H9 (cell line): ENCODE data around the gene RAP1GAP2. TPM values are rescaled to one million over a fixed set of nuclear protein-coding genes. Genes with fewer than 3 reads are reported as not detected.
A peak's percentile ranks its signal among the peaks of the same experiment; 100 is the strongest.

ENCODE experiments used
- DNase-seq: peaks from one replicate; pipeline ENCODE4 v3.0.0-alpha.2; 2017
- H2AFZ ChIP-seq: one replicate; pipeline ENCODE4 v1.6.1; 2013; ENCODE audit warnings: mild to moderate bottlenecking, low read length, control low read depth, moderate library complexity
- H2AK5ac ChIP-seq: 2 replicates; pipeline ENCODE4 v1.6.1; 2013; ENCODE audit warnings: low read length, control low read depth, mixed read lengths; ENCODE audit not compliant: insufficient read length
- H2BK120ac ChIP-seq: one replicate; pipeline ENCODE4 v1.6.1; 2013; ENCODE audit warnings: low read depth, mild to moderate bottlenecking, low read length, control low read depth, inconsistent platforms; ENCODE audit not compliant: poor library complexity, severe bottlenecking
- H2BK12ac ChIP-seq: 2 replicates; pipeline ENCODE4 v1.6.1; 2013; ENCODE audit warnings: low read length, control low read depth, mixed read lengths, low read depth; ENCODE audit not compliant: insufficient read length
- H2BK15ac ChIP-seq: 2 replicates; pipeline ENCODE4 v1.6.1; 2013; ENCODE audit warnings: low read depth, low read length, control low read depth
- H2BK20ac ChIP-seq: one replicate; pipeline ENCODE4 v1.6.1; 2013; ENCODE audit warnings: low read depth, mild to moderate bottlenecking, low read length, control low read depth, inconsistent platforms; ENCODE audit not compliant: poor library complexity, severe bottlenecking
- H2BK5ac ChIP-seq: 2 replicates; pipeline ENCODE4 v1.6.1; 2013; ENCODE audit warnings: low read length, control low read depth, mixed read lengths; ENCODE audit not compliant: insufficient read length
- H3K14ac ChIP-seq: 2 replicates; pipeline ENCODE4 v1.6.1; 2013; ENCODE audit warnings: low read length, control low read depth; ENCODE audit not compliant: insufficient read depth
- H3K18ac ChIP-seq: 2 replicates; pipeline ENCODE4 v1.6.1; 2013; ENCODE audit warnings: low read depth, mild to moderate bottlenecking, mixed read lengths, low read length, control low read depth; ENCODE audit not compliant: insufficient read length
- H3K23ac ChIP-seq: 2 replicates; pipeline ENCODE4 v1.6.1; 2013; ENCODE audit warnings: low read length, control low read depth, mixed read lengths, low read depth; ENCODE audit not compliant: insufficient read length
- H3K23me2 ChIP-seq: 2 replicates; pipeline ENCODE4 v1.6.1; 2013; ENCODE audit warnings: low read depth, mild to moderate bottlenecking, mixed read lengths, low read length, control low read depth; ENCODE audit not compliant: insufficient read length, poor library complexity, severe bottlenecking
- H3K27ac ChIP-seq: 2 replicates; pipeline ENCODE4 v1.5.1; 2013; ENCODE audit warnings: low read length, control low read depth, mixed read lengths, low read depth; ENCODE audit not compliant: insufficient read length
- H3K27me3 ChIP-seq: 2 replicates; pipeline ENCODE4 v1.6.1; 2013; ENCODE audit warnings: low read length, control low read depth, inconsistent platforms; ENCODE audit not compliant: insufficient read depth
- H3K4ac ChIP-seq: 2 replicates; pipeline ENCODE4 v1.6.1; 2013; ENCODE audit warnings: low read depth, mild to moderate bottlenecking, control low read depth, inconsistent platforms, low read length, moderate library complexity
- H3K4me1 ChIP-seq: 2 replicates; pipeline ENCODE4 v1.6.1; 2013; ENCODE audit warnings: low read length, control low read depth, inconsistent platforms; ENCODE audit not compliant: insufficient read depth
- H3K4me2 ChIP-seq: 2 replicates; pipeline ENCODE4 v1.6.1; 2013; ENCODE audit warnings: low read length, control low read depth, mixed read lengths; ENCODE audit not compliant: insufficient read length, insufficient read depth
- H3K56ac ChIP-seq: 2 replicates; pipeline ENCODE4 v1.6.1; 2013; ENCODE audit warnings: low read depth, mild to moderate bottlenecking, mixed read lengths, low read length, control low read depth; ENCODE audit not compliant: insufficient read length
- H3K79me1 ChIP-seq: 2 replicates; pipeline ENCODE4 v1.6.1; 2013; ENCODE audit warnings: low read depth, mild to moderate bottlenecking, moderate library complexity, low read length, control low read depth, inconsistent platforms; ENCODE audit not compliant: insufficient read depth, poor library complexity, severe bottlenecking
- H3K79me2 ChIP-seq: 2 replicates; pipeline ENCODE4 v1.6.1; 2013; ENCODE audit warnings: low read length, control low read depth, inconsistent platforms; ENCODE audit not compliant: insufficient read depth
- H3K9ac ChIP-seq: 2 replicates; pipeline ENCODE4 v1.6.1; 2013; ENCODE audit warnings: low read length, control low read depth, mixed read lengths; ENCODE audit not compliant: insufficient read length; ENCODE audit errors: extremely low read depth
- H3K9me3 ChIP-seq: one replicate; pipeline ENCODE4 v1.6.1; 2013; ENCODE audit warnings: low read depth, low read length, inconsistent platforms; ENCODE audit not compliant: control insufficient read depth
- H3T11ph ChIP-seq: one replicate; pipeline ENCODE4 v1.6.1; 2013; ENCODE audit warnings: mild to moderate bottlenecking, low read length, control low read depth, inconsistent platforms
- H4K20me1 ChIP-seq: one replicate; pipeline ENCODE4 v1.6.1; 2013; ENCODE audit not compliant: control insufficient read depth, insufficient read length, insufficient read depth
- H4K5ac ChIP-seq: 2 replicates; pipeline ENCODE4 v1.6.1; 2013; ENCODE audit warnings: low read depth, mild to moderate bottlenecking, mixed read lengths, low read length, control low read depth; ENCODE audit not compliant: insufficient read length
- H4K8ac ChIP-seq: replicated peaks from 2 replicates; pipeline ENCODE4 v1.6.1; 2013; ENCODE audit warnings: low read length, control low read depth, mixed read lengths, low read depth; ENCODE audit not compliant: insufficient read length
- H4K91ac ChIP-seq: 2 replicates; pipeline ENCODE4 v1.6.1; 2013; ENCODE audit warnings: low read depth, mild to moderate bottlenecking, moderate library complexity, mixed read lengths, low read length, control low read depth; ENCODE audit not compliant: insufficient read length
- H3K27ac Mint-ChIP-seq, 3 experiments: 2 replicates in 2 of 3; 3 replicates in 1 of 3; pipeline ENCODE4 v1.8.0; 2020 to 2021; ENCODE audit warnings: mixed read lengths in 3 of 3, mild to moderate bottlenecking in 1 of 3, moderate library complexity in 1 of 3
- H3K27me3 Mint-ChIP-seq: 2 replicates; pipeline ENCODE4 v1.8.0; 2021; ENCODE audit warnings: low read depth, mild to moderate bottlenecking, moderate library complexity, mixed read lengths
- H3K36me3 Mint-ChIP-seq, 3 experiments: 2 replicates in 2 of 3; 3 replicates in 1 of 3; pipeline ENCODE4 v1.8.0; 2020 to 2021; ENCODE audit warnings: low read depth in 3 of 3, mixed read lengths in 3 of 3; ENCODE audit not compliant: insufficient read depth in 1 of 3
- H3K4me1 Mint-ChIP-seq, 2 experiments: 2 replicates each; pipeline ENCODE4 v1.8.0; 2020; ENCODE audit warnings: mixed read lengths in 2 of 2
- H3K4me3 Mint-ChIP-seq, 2 experiments: 2 replicates in 1 of 2; 3 replicates in 1 of 2; pipeline ENCODE4 v1.8.0; 2020 to 2021; ENCODE audit warnings: mild to moderate bottlenecking in 2 of 2, mixed read lengths in 2 of 2, moderate library complexity in 1 of 2
- H3K9me3 Mint-ChIP-seq, 2 experiments: 2 replicates in 1 of 2; 3 replicates in 1 of 2; pipeline ENCODE4 v1.8.0; 2020; ENCODE audit warnings: mild to moderate bottlenecking in 2 of 2, mixed read lengths in 2 of 2, moderate library complexity in 1 of 2
- WGBS: extraction: QIAGEN DNeasy Blood & Tissue Kit; methylation state at CpG from one replicate; pipeline ENCODE4 v1.1.7; 2013; ENCODE audit warnings: missing lambda C conversion rate, low lambda C conversion rate, mixed read lengths; ENCODE audit not compliant: insufficient read length; ENCODE audit errors: extremely low coverage; 5-methylcytosine and 5-hydroxymethylcytosine counted together
- total RNA-seq: library from RNA; stranded (reverse); gene quantifications from 2 replicates; pipeline ENCODE4 v1.2.1, GENCODE V29; 2021
- TF ChIP-seq, protein P1 (sequence below): fragments of 200-600 bp; sonication (generic); conservative IDR thresholded peaks from 3 replicates; pipeline ENCODE4 v1.8.0; 2021; ENCODE audit warnings: antibody characterized with exemption, mild to moderate bottlenecking

RAP1GAP2 gene
- total RNA-seq, 1 experiment from 2014 or later = 33.8 TPM

DNA sequence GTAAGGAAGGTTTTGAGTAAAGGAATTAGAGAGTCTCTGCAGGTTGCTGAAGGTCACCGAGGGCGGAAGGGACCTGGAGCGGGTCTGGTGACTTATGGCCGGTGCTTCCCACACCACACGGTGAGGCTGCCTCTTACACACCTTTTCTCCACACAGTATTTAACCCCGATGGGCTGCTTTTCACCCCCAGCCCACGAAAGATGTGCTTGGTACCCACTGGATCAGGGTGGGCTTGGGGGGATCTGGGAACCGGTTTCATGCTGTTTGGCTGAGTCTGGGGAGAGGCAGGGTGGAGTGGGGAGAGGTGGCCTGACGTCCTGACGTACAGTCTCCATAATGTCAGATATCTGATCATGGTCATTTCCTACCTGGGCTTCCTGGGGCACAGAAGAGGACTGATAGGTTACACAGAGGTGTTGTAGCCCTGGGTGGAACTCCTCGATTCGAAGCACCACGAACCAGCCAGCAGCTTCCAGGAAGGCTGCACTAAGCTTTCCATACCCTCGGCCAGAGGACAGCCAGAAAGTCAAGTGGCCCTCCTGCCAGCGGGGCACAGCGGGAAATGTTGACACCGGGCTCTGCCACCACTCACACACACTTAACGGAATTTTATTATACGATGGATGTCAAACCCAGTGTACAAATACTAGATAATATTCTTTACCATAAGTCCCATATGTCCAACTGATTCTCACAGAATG is 233.1 kb downstream of the RAP1GAP2 start:
- H3K79me1 ChIP-seq = no peaks in the 10 kb centered on the region
- H3K4me1 Mint-ChIP-seq = no peaks in the 10 kb centered on the region
- peak; percentile 24 for DNase-seq

More for the DNA sequence above, 233.1 kb downstream of the RAP1GAP2 start:
- Histone ChIP-seq H2BK12ac (no peak overlapping the region), H3K4me1 (no peaks in the 10 kb centered on the region), H3K4ac (no peak overlapping the region), H4K8ac (no peak overlapping the region), H4K5ac (no peak overlapping the region), H3K9ac (no peak overlapping the region), H3K23ac (no peak overlapping the region), H2BK5ac (no peak overlapping the region), H3K23me2 (no peaks in the 10 kb centered on the region), H2BK15ac (no peak overlapping the region), H2AFZ (no peak overlapping the region), H2BK20ac (no peak overlapping the region), H3T11ph (no peak overlapping the region), H4K20me1 (no peaks in the 10 kb centered on the region), H3K18ac (no peak overlapping the region), H2BK120ac (no peak overlapping the region), H3K4me2 (no peak overlapping the region), H3K27ac (no peak overlapping the region), H3K14ac (no peak overlapping the region), H3K79me2 (no peaks in the 10 kb centered on the region), H3K9me3 (no peaks in the 10 kb centered on the region), H2AK5ac (no peak overlapping the region), H4K91ac (no peak overlapping the region), H3K56ac (no peak overlapping the region), H3K27me3 (no peaks in the 10 kb centered on the region)
- Mint-ChIP-seq H3K4me3 (no peak overlapping the region), H3K27me3 (no peaks in the 10 kb centered on the region), H3K36me3 (peaks cover 9 to 34% (median 26%) of the 10 kb centered on the region in 3 experiments; a peak in 6 of 7 replicates), H3K9me3 (no peaks in the 10 kb centered on the region), H3K27ac (no peak overlapping the region; a peak in 1 of 7 replicates)
- no CpG with 5 or more reads among the region's 19 CpGs for WGBS
- TF ChIP-seq, protein P1, sequence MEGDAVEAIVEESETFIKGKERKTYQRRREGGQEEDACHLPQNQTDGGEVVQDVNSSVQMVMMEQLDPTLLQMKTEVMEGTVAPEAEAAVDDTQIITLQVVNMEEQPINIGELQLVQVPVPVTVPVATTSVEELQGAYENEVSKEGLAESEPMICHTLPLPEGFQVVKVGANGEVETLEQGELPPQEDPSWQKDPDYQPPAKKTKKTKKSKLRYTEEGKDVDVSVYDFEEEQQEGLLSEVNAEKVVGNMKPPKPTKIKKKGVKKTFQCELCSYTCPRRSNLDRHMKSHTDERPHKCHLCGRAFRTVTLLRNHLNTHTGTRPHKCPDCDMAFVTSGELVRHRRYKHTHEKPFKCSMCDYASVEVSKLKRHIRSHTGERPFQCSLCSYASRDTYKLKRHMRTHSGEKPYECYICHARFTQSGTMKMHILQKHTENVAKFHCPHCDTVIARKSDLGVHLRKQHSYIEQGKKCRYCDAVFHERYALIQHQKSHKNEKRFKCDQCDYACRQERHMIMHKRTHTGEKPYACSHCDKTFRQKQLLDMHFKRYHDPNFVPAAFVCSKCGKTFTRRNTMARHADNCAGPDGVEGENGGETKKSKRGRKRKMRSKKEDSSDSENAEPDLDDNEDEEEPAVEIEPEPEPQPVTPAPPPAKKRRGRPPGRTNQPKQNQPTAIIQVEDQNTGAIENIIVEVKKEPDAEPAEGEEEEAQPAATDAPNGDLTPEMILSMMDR = no peak
